Thoracic aorta (tissue), 2 donors: ENCODE measurements around the gene CERS3. TPM values are rescaled to one million over a fixed set of nuclear protein-coding genes. Genes with fewer than 3 reads are reported as not detected.

ENCODE experiments used
- ATAC-seq: fragments of 150-250 bp; one replicate; pipeline ENCODE4 v1.8.0; 2017; ENCODE audit warnings: low read depth; ENCODE audit not compliant: insufficient number of reproducible peaks, low FRiP score
- DNase-seq: peaks from one replicate; pipeline ENCODE4 v3.0.0-alpha.2; 2020; ENCODE audit warnings: low spot score
- H3K27ac ChIP-seq, 2 donors: fragments of 200-600 bp; sonication (generic); 1 replicate in 1 of 2; 2 replicates in 1 of 2; pipeline ENCODE4 v1.5.1; 2016; ENCODE audit warnings: mild to moderate bottlenecking in 2 of 2, moderate library complexity in 2 of 2
- H3K27me3 ChIP-seq: fragments of 200-600 bp; sonication (generic); replicated peaks from 2 replicates; pipeline ENCODE4 v1.6.0; 2016; ENCODE audit warnings: mild to moderate bottlenecking; ENCODE audit not compliant: insufficient read depth
- H3K36me3 ChIP-seq: fragments of 200-600 bp; sonication (generic); one replicate; pipeline ENCODE4 v1.5.1; 2016
- H3K4me1 ChIP-seq, 2 donors: fragments of 200-600 bp; sonication (generic); 1 replicate in 1 of 2; 2 replicates in 1 of 2; pipeline versions ENCODE4 v1.5.1 to v1.6.0; 2016; ENCODE audit warnings: low read depth in 2 of 2, mild to moderate bottlenecking in 1 of 2; ENCODE audit not compliant: control insufficient read depth in 1 of 2
- H3K4me3 ChIP-seq: fragments of 200-600 bp; sonication (generic); 2 replicates; pipeline ENCODE4 v1.5.1; 2016; ENCODE audit warnings: mild to moderate bottlenecking
- H3K9me3 ChIP-seq: fragments of 200-600 bp; sonication (generic); 2 replicates; pipeline ENCODE4 v1.5.1; 2016
- CTCF ChIP-seq: fragments of 200-600 bp; sonication (generic); IDR thresholded peaks from one replicate; pipeline ENCODE4 v1.5.1; 2019; ENCODE audit warnings: antibody characterized with exemption
- total RNA-seq, 2 donors: library from RNA; depleted of rRNA; stranded (reverse); fragments of >200 nt; gene quantifications; one replicate each; pipeline versions ENCODE4 v1.1.0 to v1.2.3, GENCODE V29; 2016

The CERS3 gene
- total RNA-seq: not detected

GRCh38 chr15:100528833-100529428 lies at the start of gene CERS3:
Gene CERS3 (minus strand): TSS chr15:100528950. CDS start chr15:100501849, 27,101 bp downstream.
- no peak within 1 kb of the TSS for H3K4me3 ChIP-seq
- H3K36me3 ChIP-seq: no peaks in the 10 kb centered on the region
- H3K27ac ChIP-seq: no peak within 1 kb of the TSS
- ATAC-seq: no peak
- DNase-seq: no peak
- H3K27me3 ChIP-seq: peaks cover 5% of the 10 kb centered on the region
- TF ChIP-seq CTCF: no peak
- H3K4me1 ChIP-seq: peaks cover 3 to 13% of the 10 kb centered on the region in 2 donors
- no peaks in the 10 kb centered on the region for H3K9me3 ChIP-seq

- no peaks in the 10 kb centered on the region for H3K4me1 ChIP-seq
- H3K27me3 ChIP-seq: no peaks in the 10 kb centered on the region
- peaks cover 7% of the 10 kb centered on the region for H3K36me3 ChIP-seq
- DNase-seq: no peak
- H3K9me3 ChIP-seq: no peaks in the 10 kb centered on the region
- no peak overlapping the region for H3K4me3 ChIP-seq
- ATAC-seq: no peak
- no peak for TF ChIP-seq CTCF
- H3K27ac ChIP-seq: no peak overlapping the region
Observed at GRCh38 chr15:100573526-100573925, 44.8 kb upstream of the CERS3 start.

- Histone ChIP-seq H3K27me3 (no peaks in the 10 kb centered on the region), H3K4me3 (no peak overlapping the region), H3K36me3 (peaks cover 7% of the 10 kb centered on the region), H3K4me1 (no peaks in the 10 kb centered on the region), H3K27ac (no peak overlapping the region), H3K9me3 (no peaks in the 10 kb centered on the region)
- no peak for DNase-seq
- no peak for ATAC-seq
- peak; percentile 66 for TF ChIP-seq CTCF
Observed at GRCh38 chr15:100572362-100572983, 43.7 kb upstream of the CERS3 start.

GRCh38 chr15:100571592-100572167 lies 42.9 kb upstream of the CERS3 start:
- Histone ChIP-seq H3K4me1 (no peaks in the 10 kb centered on the region), H3K36me3 (peaks cover 7% of the 10 kb centered on the region), H3K27me3 (no peaks in the 10 kb centered on the region), H3K4me3 (no peak overlapping the region), H3K27ac (no peak overlapping the region), H3K9me3 (no peaks in the 10 kb centered on the region)
- ATAC-seq (no peak), DNase-seq (no peak)
- TF ChIP-seq CTCF: no peak

GRCh38 chr15:100570735-100571313 lies 42.1 kb upstream of the CERS3 start:
- no peak for DNase-seq
- Histone ChIP-seq H3K4me3 (no peak overlapping the region), H3K4me1 (no peaks in the 10 kb centered on the region), H3K27me3 (no peaks in the 10 kb centered on the region), H3K27ac (no peak overlapping the region), H3K36me3 (peaks cover 7% of the 10 kb centered on the region), H3K9me3 (no peaks in the 10 kb centered on the region)
- ATAC-seq: no peak
- no peak for TF ChIP-seq CTCF
